GM12865 (cell line): ENCODE measurements around the gene FSIP1.

Experiments
- DNase-seq: peaks from one replicate; pipeline ENCODE4 v3.0.0; 2010; ENCODE audit warnings: low read depth
- H3K4me3 ChIP-seq: 2 replicates; pipeline ENCODE4 v1.5.1; 2011; ENCODE audit warnings: mild to moderate bottlenecking, low read depth, low read length, control low read depth
- TF ChIP-seq, protein P1 (sequence below): IDR thresholded peaks from 2 replicates; pipeline ENCODE4 v1.5.1; 2011; ENCODE audit warnings: low read length, control low read depth, low read depth, inconsistent platforms; ENCODE audit not compliant: insufficient read depth; ENCODE audit errors: missing control alignments

Gene FSIP1

DNA sequence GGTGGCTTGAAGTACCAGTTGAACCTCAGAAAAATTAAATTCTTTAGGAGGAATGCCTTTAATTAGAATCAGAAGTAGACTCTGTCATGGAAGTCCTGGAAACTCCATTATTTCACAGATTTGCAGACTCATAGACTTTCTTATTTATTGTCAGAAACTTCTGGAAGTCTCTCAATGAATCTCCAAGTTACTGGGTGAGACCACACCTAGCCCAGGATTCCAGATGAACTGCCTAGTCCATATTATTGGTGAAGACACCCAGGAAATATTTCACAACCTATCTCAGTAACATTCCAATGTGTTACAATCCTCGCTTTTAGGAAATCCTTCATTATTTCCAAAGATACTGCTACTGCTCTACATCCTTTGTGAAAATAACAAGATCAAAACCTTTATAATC is 208.2 kb downstream of the FSIP1 start:
- no peak overlapping the region for H3K4me3 ChIP-seq
- DNase-seq: no peak
- TF ChIP-seq, protein P1, sequence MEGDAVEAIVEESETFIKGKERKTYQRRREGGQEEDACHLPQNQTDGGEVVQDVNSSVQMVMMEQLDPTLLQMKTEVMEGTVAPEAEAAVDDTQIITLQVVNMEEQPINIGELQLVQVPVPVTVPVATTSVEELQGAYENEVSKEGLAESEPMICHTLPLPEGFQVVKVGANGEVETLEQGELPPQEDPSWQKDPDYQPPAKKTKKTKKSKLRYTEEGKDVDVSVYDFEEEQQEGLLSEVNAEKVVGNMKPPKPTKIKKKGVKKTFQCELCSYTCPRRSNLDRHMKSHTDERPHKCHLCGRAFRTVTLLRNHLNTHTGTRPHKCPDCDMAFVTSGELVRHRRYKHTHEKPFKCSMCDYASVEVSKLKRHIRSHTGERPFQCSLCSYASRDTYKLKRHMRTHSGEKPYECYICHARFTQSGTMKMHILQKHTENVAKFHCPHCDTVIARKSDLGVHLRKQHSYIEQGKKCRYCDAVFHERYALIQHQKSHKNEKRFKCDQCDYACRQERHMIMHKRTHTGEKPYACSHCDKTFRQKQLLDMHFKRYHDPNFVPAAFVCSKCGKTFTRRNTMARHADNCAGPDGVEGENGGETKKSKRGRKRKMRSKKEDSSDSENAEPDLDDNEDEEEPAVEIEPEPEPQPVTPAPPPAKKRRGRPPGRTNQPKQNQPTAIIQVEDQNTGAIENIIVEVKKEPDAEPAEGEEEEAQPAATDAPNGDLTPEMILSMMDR: no peak

DNA sequence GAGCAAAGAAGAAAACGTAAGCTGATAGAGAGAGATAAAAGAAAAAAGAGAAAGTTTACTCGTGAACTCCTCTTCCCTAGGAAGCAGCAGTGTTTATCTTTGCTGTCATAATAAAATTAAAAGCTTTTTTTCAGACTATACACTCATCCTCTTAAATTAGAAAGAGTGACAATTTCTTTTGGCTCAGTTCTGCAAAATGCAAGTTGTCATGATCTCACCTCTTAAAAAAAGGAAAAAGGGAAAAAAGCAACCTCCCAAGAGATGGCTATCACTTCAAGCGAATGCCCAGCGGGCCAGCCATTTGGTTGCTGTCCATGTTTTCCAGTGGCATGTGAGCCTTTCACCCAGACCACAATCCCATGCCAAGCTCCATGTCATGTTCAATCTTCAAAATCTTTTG is 208.8 kb downstream of the FSIP1 start:
- TF ChIP-seq, protein P1: no peak
- no peak for DNase-seq
- H3K4me3 ChIP-seq: no peak overlapping the region

DNA sequence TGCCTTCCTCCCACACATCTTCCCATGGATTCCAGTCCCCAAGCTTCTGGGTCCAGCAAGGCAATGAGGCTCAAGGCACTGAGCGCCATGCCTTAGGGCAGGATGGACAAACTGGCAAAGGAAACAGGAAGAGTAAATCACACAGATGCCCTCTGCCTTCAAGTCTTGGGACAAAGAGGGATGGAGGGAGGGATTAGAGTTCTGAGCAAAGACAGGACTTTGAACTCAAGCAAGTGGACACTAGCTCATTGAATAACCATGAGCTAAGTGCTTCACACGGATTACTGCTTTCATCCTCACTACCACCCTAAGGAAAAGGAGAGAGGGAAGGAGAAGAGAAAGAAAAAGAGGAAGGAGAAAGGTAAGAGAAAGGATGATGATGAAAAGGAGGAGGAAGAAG is 209.4 kb downstream of the FSIP1 start:
- H3K4me3 ChIP-seq: no peak overlapping the region
- TF ChIP-seq, protein P1: no peak
- no peak for DNase-seq

DNA sequence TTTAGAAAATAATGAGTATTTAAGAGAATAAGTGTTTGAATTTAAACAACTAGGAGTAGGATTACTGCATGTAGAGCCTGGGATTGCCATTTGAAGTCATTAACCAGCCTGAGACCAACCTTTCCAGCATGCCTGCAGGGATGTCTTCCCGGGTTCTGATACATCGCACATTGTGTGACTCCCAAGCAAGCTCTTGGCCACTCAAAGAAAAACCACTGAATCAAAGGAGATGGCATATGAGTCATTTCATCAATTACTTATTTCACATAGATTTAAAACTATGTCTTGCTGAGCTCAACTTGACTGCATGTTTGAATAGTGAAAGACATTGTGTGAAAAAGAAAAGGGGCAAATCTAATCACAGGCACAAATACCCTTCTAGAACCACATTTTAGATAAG is 216.8 kb downstream of the FSIP1 start:
- DNase-seq: no peak
- TF ChIP-seq, protein P1: no peak
- no peak overlapping the region for H3K4me3 ChIP-seq

DNA sequence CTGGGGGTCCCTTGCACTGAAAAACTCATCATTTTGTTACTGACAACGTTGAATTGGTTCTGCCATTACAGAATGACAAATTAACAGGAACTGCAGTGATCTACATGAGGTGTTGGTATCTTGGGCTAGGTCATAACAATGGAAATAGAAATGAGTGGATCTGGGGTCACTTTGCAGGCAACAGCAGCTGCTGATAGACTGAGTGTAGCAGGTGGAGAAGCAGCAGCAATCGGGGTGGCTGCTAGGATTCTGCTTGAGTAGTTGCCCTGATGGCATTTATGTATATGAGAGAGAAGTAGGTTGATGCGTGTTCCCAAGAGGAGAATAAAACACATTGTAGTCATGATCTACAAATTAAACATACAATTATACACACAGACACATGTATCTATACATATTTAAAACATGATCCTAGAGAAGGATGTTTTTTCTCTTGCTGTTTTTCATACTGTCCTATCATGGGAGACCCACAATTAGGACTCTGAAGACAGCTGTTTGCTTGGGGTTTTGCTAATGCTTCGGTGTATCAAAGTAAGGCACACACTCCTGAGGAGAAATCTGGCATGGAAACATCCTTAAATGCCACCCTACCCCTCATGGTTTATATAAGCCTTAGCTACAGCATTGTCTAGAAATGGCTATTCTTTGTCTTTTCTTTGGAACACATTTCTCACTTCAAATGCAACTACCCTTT is 217.5 kb downstream of the FSIP1 start:
- DNase-seq: no peak
- TF ChIP-seq, protein P1: no peak

DNA sequence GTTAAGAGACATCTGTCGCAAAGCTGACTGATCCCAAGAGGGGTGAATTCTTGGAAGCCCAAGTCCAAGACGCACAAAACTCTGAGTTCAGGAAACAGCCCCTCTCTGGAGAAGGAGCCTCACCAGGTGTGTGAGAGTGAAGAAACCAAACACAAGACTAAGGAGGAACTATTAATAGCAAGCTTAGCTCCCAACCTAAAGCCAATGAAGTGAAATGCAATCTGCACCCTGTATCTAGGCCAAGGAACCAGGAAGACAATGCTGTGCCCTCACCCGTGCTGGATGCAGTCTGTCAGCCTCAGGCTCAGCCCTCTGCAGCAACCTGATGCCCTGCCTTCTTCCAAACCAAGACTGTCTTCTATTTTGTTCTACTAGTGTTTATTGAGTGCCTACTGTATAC is 224.2 kb downstream of the FSIP1 start:
- no peak for DNase-seq
- TF ChIP-seq, protein P1: no peak

More for the DNA sequence above, 217.5 kb downstream of the FSIP1 start:
- no peak overlapping the region for H3K4me3 ChIP-seq

DNA sequence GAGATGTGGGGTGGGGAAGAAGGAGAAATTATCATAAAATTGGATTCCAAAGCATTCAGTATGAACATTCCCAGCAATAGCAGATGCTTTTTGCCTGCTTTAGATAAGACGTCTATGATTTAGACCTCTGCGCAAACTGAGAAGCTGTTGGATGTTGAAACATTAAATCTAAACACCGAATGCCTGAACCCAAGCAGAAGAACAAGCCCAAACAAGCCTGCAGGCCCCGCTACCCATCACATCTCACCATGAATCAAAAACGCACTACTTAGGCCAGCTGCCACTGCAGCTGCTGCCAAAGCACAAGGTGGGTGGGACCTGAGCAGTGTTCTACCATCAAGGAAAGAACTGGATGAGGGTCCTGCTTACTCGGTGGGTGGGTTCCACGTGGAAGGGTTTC is 226.2 kb downstream of the FSIP1 start:
- TF ChIP-seq, protein P1: no peak
- H3K4me3 ChIP-seq: no peak overlapping the region
- no peak for DNase-seq

More for the DNA sequence above, 224.2 kb downstream of the FSIP1 start:
- H3K4me3 ChIP-seq: no peak overlapping the region
